Calu3 (cell line): ENCODE measurements around the gene PTPN14. TPM values are rescaled to one million over a fixed set of nuclear protein-coding genes. Genes with fewer than 3 reads are reported as not detected.
A peak's percentile ranks its signal among the peaks of the same experiment; 100 is the strongest.

Source experiments
- BruUV-seq: library from RNA; stranded (reverse); fragments of 400-500 nt; replicated peaks from 2 replicates; lab custom pipeline; 2021; lab: Mats Ljungman, UMichigan
- CTCF ChIA-PET: fragments of 300-600 bp; sonication (Branson Sonifier 250); formaldehyde crosslinking; loops from one replicate; lab custom pipeline; 2022; ENCODE audit warnings: antibody characterized with exemption; lab: Charles Lee
- DNase-seq: peaks from one replicate; pipeline ENCODE4 v3.0.0; 2022
- H3K27ac Mint-ChIP-seq: one replicate; pipeline ENCODE4 v1.8.0; 2022; ENCODE audit warnings: mixed read lengths; ENCODE audit not compliant: unreplicated experiment
- H3K27me3 Mint-ChIP-seq: one replicate; pipeline ENCODE4 v1.8.0; 2022; ENCODE audit warnings: mixed read lengths; ENCODE audit not compliant: unreplicated experiment
- H3K36me3 Mint-ChIP-seq: one replicate; pipeline ENCODE4 v1.8.0; 2022; ENCODE audit warnings: mild to moderate bottlenecking, moderate library complexity, mixed read lengths; ENCODE audit not compliant: insufficient read depth, unreplicated experiment
- H3K4me1 Mint-ChIP-seq: one replicate; pipeline ENCODE4 v1.8.0; 2022; ENCODE audit warnings: mild to moderate bottlenecking, low read depth, mixed read lengths; ENCODE audit not compliant: unreplicated experiment
- H3K4me3 Mint-ChIP-seq: one replicate; pipeline ENCODE4 v1.8.0; 2022; ENCODE audit warnings: mild to moderate bottlenecking, low read depth, moderate library complexity, mixed read lengths; ENCODE audit not compliant: unreplicated experiment
- H3K9me3 Mint-ChIP-seq: one replicate; pipeline ENCODE4 v1.8.0; 2022; ENCODE audit warnings: low read depth, mixed read lengths; ENCODE audit not compliant: unreplicated experiment
- CTCF ChIP-seq: fragments of 200-600 bp; IDR thresholded peaks from one replicate; pipeline ENCODE4 v1.8.0; 2022; ENCODE audit warnings: antibody characterized with exemption; ENCODE audit not compliant: unreplicated experiment
- intact Hi-C: fragments of 100-400 bp; cut with micrococcal nuclease; formaldehyde crosslinking; loops from one replicate; pipeline ENCODE4 v1.10.0; 2022; ENCODE audit not compliant: unreplicated experiment
- total RNA-seq: library from RNA; stranded (reverse); gene quantifications from 2 replicates; pipeline ENCODE4 v1.2.3, GENCODE V29; 2022

The PTPN14 gene
- total RNA-seq, 1 experiment from 2014 or later = 77.4 TPM

- no peak overlapping the region for H3K4me3 Mint-ChIP-seq
- DNase-seq = no peak
- H3K36me3 Mint-ChIP-seq = peaks cover 34% of the 10 kb centered on the region
- peaks cover 85% of the 10 kb centered on the region for H3K4me1 Mint-ChIP-seq
- no peak for TF ChIP-seq CTCF
- CTCF ChIA-PET = no interaction called here
- H3K9me3 Mint-ChIP-seq = peaks cover 2% of the 10 kb centered on the region
- intact Hi-C loops = no loop called here
- no peaks in the 10 kb centered on the region for H3K27me3 Mint-ChIP-seq
- peak overlapping the region; percentile 85 for H3K27ac Mint-ChIP-seq
- BruUV-seq = no TSS peak
These were observed 107.0 kb downstream of the PTPN14 start for GRCh38 chr1:214444182-214444939.

GRCh38 chr1:214441119-214441518 is 110.3 kb downstream of the PTPN14 start:
- Mint-ChIP-seq H3K4me1 (peaks cover 74% of the 10 kb centered on the region), H3K27ac (peak overlapping the region; percentile 67), H3K4me3 (peak overlapping the region; percentile 20), H3K36me3 (peaks cover 9% of the 10 kb centered on the region), H3K27me3 (no peaks in the 10 kb centered on the region), H3K9me3 (no peaks in the 10 kb centered on the region)
- no peak for DNase-seq
- no TSS peak for BruUV-seq
- intact Hi-C loops = no loop called here
- no peak for TF ChIP-seq CTCF
- CTCF ChIA-PET = no interaction called here

- no peaks in the 10 kb centered on the region for H3K27me3 Mint-ChIP-seq
- no peaks in the 10 kb centered on the region for H3K9me3 Mint-ChIP-seq
- H3K27ac Mint-ChIP-seq = peak overlapping the region; percentile 67
- H3K4me1 Mint-ChIP-seq = peaks cover 66% of the 10 kb centered on the region
- CTCF ChIA-PET = interaction anchor here (0.6 to 1.4 kb wide), 3 partner anchors 14 to 108 kb away, joined by 3 to 6 read pairs (median 3); no protein-coding TSS in a partner anchor
- no peak for TF ChIP-seq CTCF
- intact Hi-C loops = no loop called here
- peaks cover 6% of the 10 kb centered on the region for H3K36me3 Mint-ChIP-seq
- no TSS peak for BruUV-seq
- no peak for DNase-seq
- H3K4me3 Mint-ChIP-seq = peak overlapping the region; percentile 53
These were observed 111.0 kb downstream of the PTPN14 start for GRCh38 chr1:214440219-214440965.

GRCh38 chr1:214439352-214440119 is 111.9 kb downstream of the PTPN14 start:
- intact Hi-C loops = loop anchor here (2.0 to 5.0 kb wide), 2 partner anchors 38 to 107 kb away; no protein-coding TSS in a partner anchor

More at GRCh38 chr1:214439352-214440119, 111.9 kb downstream of the PTPN14 start:
- DNase-seq = peak; percentile 64
- peak overlapping the region; percentile 53 for H3K4me3 Mint-ChIP-seq
- no peaks in the 10 kb centered on the region for H3K27me3 Mint-ChIP-seq
- H3K9me3 Mint-ChIP-seq = no peaks in the 10 kb centered on the region
- peak overlapping the region; percentile 67 for H3K27ac Mint-ChIP-seq
- BruUV-seq = no TSS peak
- H3K4me1 Mint-ChIP-seq = peaks cover 63% of the 10 kb centered on the region
- CTCF ChIA-PET = interaction anchor here (0.6 to 1.4 kb wide), 7 partner anchors 8 to 142 kb away, joined by 3 to 6 read pairs (median 3); no protein-coding TSS in a partner anchor
- peaks cover 7% of the 10 kb centered on the region for H3K36me3 Mint-ChIP-seq
- no peak for TF ChIP-seq CTCF
